Urinary bladder (tissue), 4 donors: ENCODE data around the gene HEY2. TPM values are rescaled to one million over a fixed set of nuclear protein-coding genes. Genes with fewer than 3 reads are reported as not detected.
"Not testable (repeated sequence)": the region's sequence is repeated elsewhere in the genome, so short reads cannot be mapped to it uniquely, and the experiment has no call there.

ENCODE experiments used
- DNase-seq: peaks from one replicate; pipeline ENCODE4 v3.0.0-alpha.2; 2015; ENCODE audit errors: extremely low spot score
- H3K27ac ChIP-seq: one replicate; pipeline ENCODE4 v1.5.1; 2013; ENCODE audit warnings: low read depth, mild to moderate bottlenecking, moderate library complexity
- H3K36me3 ChIP-seq: one replicate; pipeline ENCODE4 v1.6.1; 2013; ENCODE audit warnings: mild to moderate bottlenecking, moderate library complexity; ENCODE audit not compliant: insufficient read depth
- H3K4me1 ChIP-seq: one replicate; pipeline ENCODE4 v1.6.1; 2013; ENCODE audit warnings: mild to moderate bottlenecking, moderate library complexity; ENCODE audit not compliant: insufficient read depth
- H3K4me3 ChIP-seq: one replicate; pipeline ENCODE4 v1.5.1; 2013; ENCODE audit warnings: low read depth, low read length
- WGBS: extraction: QIAGEN DNeasy Blood & Tissue Kit; methylation state at CpG from one replicate; pipeline ENCODE4 v1.1.7; 2013; 5-methylcytosine and 5-hydroxymethylcytosine counted together
- polyA plus RNA-seq: library from polyadenylated mRNA; stranded (reverse); fragments of 200-250 nt; gene quantifications from one replicate; pipeline ENCODE4 v1.2.3, GENCODE V29; 2013
- total RNA-seq: library from RNA; depleted of rRNA; stranded (reverse); fragments of >200 nt; gene quantifications from one replicate; pipeline ENCODE4 v1.2.3, GENCODE V29; 2014
- donor health status: healthy with polysubstance abuse.
- donor health status: healthy.

Gene HEY2
- total and polyA plus RNA-seq, 2 donors, result 3.0 to 5.6 TPM

- DNase-seq, result no peak
- no peak overlapping the region for H3K27ac ChIP-seq
- WGBS, result 70% methylated on average over 4 of the region's 4 CpGs
These were observed 17.2 kb downstream of the HEY2 start for GRCh38 chr6:125766641-125767040.

DNA sequence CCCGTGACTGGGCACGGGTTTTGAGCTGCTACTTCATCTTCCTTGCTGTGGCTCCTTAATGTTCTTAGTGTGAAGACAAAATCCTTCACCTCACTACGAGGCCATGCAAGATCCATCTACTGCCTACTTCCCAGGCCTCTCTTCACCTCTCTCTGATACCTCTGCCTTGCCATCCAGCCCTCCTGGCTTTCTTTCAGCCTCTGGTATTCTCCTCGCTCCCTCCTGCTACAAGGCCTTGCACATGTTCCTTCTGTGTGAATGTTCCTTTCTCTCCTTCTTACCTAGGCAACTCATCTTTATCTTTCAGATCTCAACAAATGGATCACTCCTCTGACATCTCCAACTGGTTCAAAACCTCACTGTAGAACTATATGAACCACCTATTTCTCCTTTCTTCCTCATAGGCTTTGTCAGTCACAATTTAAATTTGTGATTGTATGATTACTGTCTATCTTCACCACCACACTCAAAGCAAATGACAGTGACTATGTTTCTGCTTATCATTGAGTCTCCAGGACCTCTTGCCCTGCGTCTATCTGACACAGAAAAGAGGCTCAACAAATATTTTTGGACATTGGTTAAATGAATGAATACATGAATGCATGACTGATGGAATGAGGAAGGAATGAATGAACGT is 19.8 kb downstream of the HEY2 start:
- 62% methylated on average over 6 of the region's 6 CpGs for WGBS
- Histone ChIP-seq H3K36me3 (no peaks in the 10 kb centered on the region), H3K27ac (no peak overlapping the region), H3K4me1 (no peaks in the 10 kb centered on the region), H3K4me3 (no peak overlapping the region)
- DNase-seq, result no peak

More at GRCh38 chr6:125766641-125767040, 17.2 kb downstream of the HEY2 start:
- no peaks in the 10 kb centered on the region for H3K4me1 ChIP-seq
- no peak overlapping the region for H3K4me3 ChIP-seq
- no peaks in the 10 kb centered on the region for H3K36me3 ChIP-seq

DNA sequence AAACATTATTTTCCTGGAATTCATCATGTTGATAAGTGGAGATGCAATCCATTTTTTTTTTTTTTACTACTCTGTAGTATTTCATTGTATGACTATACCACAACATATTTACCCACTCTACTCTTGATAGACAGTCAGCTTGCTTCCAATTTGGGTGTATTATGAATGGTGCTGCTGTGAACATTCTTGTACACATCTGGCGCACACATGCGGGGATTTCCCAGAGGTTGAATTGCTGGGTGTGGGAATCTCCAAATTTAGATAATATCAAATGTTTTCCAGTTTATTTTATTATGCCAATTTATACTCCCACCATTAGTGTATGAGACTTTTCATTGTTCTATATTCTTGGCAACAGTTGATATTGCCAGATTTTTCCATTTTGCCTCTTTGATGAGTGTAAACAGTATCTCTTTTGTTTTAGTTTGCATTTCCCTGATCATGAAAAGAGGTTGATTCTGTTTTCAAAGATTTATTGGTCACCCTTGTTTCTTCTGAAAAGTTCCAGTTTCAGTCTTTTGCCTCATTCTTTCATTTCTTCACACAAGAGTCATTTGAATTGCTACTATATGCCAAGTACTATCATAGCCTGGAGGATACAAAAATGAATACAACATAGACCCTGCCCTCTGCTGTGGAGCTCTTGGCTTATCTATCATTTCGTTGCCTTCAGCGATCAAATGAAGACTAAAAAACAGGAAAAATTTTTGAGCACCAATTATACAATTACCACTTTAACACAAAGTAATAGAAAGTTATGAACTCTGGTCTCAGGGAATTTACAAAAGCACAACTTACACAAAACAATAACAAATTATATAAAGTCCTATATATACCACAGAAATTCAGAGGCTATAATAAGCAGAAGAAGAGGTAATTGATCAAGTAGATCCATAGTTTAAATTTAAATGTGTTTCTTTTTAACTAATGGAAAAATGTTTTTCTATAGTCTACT is 24.2 kb downstream of the HEY2 start:
- H3K27ac ChIP-seq, result no peak overlapping the region
- no peak overlapping the region for H3K4me3 ChIP-seq
- 80% methylated on average over 4 of the region's 4 CpGs for WGBS
- DNase-seq, result no peak
- no peaks in the 10 kb centered on the region for H3K36me3 ChIP-seq
- H3K4me1 ChIP-seq, result no peaks in the 10 kb centered on the region

- not testable (repeated sequence) for H3K4me3 ChIP-seq, DNase-seq, H3K4me1 ChIP-seq, H3K36me3 ChIP-seq, H3K27ac ChIP-seq
- 59% methylated on average over 14 of the region's 14 CpGs for WGBS
These were observed 26.8 kb downstream of the HEY2 start for GRCh38 chr6:125776107-125776826.

DNA sequence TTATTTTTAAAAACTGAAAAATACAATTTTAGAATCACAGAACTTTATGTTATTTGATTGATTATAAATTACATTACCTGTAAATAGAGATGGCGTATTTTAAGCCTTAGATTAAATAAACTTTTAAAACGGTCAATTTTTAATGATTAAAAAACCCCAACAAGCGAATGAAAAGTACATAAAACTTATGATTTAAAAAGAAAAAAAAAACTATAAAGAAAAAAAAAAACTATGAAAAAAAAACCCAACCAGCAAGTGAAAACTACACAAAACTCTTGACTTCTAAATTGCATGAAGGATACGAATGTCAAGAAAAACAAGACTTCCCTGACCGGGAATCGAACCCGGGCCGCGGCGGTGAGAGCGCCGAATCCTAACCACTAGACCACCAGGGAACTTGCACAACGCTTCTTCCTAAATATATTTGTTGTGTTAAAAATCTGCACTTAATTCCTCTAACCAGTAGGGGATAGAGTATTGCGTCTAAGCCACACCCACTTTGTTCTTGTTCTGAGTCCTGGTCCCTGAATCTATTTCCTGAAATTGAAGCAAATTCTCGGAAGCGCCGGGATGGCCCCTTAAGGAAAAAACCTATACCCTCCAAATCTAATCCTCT is 30.6 kb downstream of the HEY2 start:
- Histone ChIP-seq H3K36me3 (no peaks in the 10 kb centered on the region), H3K4me1 (no peaks in the 10 kb centered on the region), H3K4me3 (peak overlapping the region; percentile 52), H3K27ac (peak overlapping the region; percentile 90)
- peak; percentile 95 for DNase-seq
- 13% methylated on average over 17 of the region's 17 CpGs for WGBS

- H3K4me1 ChIP-seq, result no peaks in the 10 kb centered on the region
- H3K27ac ChIP-seq, result peak overlapping the region; percentile 90
- H3K36me3 ChIP-seq, result no peaks in the 10 kb centered on the region
- H3K4me3 ChIP-seq, result peak overlapping the region; percentile 52
- peak; percentile 53 for DNase-seq
- under 1% methylated on average over 28 of the region's 28 CpGs for WGBS
These were observed 31.3 kb downstream of the HEY2 start for GRCh38 chr6:125780540-125781313.

DNA sequence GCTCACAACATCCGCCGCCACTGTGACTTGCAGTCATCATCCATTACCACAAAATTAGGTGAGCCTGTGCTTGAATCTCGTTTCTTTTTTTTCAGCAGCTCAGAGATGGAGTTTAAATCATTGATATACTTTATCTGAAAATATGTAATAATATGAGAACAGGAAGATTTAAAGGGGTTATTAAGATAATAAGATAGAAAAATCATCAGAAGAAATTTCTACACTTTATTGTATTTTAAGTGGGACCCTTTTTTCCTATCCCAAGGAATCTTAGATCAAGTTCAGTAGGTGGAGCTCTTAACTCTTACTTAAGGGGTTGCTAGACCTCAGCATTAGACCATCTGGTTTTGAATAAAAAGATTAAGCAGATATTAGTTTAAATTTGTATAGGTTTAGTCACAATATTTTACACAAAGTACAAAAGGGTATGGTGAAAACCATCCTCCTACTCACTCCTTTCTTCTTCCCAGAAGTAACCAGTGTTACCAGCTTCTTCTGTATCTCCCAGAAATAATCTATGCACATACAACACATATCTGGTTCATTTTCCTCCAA is 32.0 kb downstream of the HEY2 start:
- under 1% methylated on average over 3 of the region's 3 CpGs for WGBS
- DNase-seq, result no peak
- Histone ChIP-seq H3K4me1 (no peaks in the 10 kb centered on the region), H3K27ac (peak overlapping the region; percentile 90), H3K36me3 (no peaks in the 10 kb centered on the region), H3K4me3 (peak overlapping the region; percentile 52)

- 84% methylated on average over 2 of the region's 2 CpGs for WGBS
- Histone ChIP-seq H3K36me3 (no peaks in the 10 kb centered on the region), H3K4me1 (no peaks in the 10 kb centered on the region)
These were observed 34.9 kb downstream of the HEY2 start for GRCh38 chr6:125784365-125784764.

DNA sequence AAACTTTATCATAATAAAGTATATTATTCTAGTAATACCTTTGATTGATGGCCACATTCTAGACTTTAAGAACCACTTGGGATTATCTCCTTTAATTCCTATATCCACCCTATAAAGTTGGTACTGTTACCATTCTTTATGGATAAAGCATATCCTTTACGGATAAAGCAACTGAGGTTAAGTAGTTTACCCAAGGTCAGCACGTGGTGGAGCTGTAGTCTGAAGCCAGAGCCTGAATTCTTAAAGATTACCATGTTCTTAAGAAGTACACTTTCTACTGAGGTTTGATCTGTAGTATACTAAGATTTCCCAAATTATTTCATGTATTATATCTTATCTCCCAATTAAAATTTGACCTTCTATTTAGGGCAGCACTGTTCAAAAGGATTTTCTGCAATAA is 38.4 kb downstream of the HEY2 start:
- H3K4me1 ChIP-seq, result no peaks in the 10 kb centered on the region
- H3K27ac ChIP-seq, result no peak overlapping the region
- no peak for DNase-seq
- H3K36me3 ChIP-seq, result no peaks in the 10 kb centered on the region
- WGBS, result 26% methylated on average over 2 of the region's 2 CpGs
- no peak overlapping the region for H3K4me3 ChIP-seq

More at GRCh38 chr6:125784365-125784764, 34.9 kb downstream of the HEY2 start:
- no peak for DNase-seq
- Histone ChIP-seq H3K4me3 (no peak overlapping the region), H3K27ac (no peak overlapping the region)

GRCh38 chr6:125789167-125789566 is 39.7 kb downstream of the HEY2 start:
- no peak overlapping the region for H3K4me3 ChIP-seq
- H3K36me3 ChIP-seq, result no peaks in the 10 kb centered on the region
- H3K4me1 ChIP-seq, result no peaks in the 10 kb centered on the region
- no peak for DNase-seq
- H3K27ac ChIP-seq, result no peak overlapping the region
- WGBS, result 64% methylated on average over 1 of the region's 1 CpG

DNA sequence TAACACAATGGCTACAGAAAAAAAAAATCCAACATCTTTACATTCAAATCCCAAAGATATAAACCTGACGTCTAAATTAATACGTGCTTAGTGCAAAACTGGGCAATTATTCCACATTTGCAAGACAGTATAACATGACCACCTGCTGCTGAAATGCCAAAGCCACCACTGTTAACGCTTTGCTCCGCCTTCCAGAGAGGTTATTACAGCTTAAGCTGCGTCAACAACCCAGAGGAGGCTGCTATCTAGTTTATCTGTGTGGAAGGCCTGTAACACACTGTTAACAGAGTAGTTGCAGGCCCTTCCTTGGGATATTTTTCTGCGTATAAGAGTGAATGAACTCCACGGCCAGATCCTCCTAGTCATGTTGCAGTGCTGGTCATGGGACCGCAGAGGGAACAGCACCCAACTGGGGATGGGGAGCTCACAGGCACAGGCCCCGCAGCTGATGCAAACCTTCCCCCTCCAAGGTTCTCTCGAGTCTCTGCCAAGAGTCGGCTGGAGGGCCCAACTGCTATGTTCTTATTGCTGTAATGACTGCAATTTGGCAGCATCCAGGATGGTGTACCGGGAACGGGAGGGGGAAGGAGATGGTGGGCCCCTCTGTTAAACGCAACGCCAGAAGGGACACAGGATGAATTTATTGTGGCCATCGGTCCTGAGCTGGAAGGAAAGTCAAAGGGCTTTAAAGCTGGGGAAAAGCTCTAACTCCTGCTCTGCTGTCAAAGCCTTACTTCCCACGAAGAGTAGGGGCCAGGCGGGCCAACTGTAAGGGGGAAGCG is 40.3 kb downstream of the HEY2 start:
- Histone ChIP-seq H3K4me3 (peak overlapping the region; percentile 87), H3K4me1 (no peaks in the 10 kb centered on the region), H3K36me3 (no peaks in the 10 kb centered on the region), H3K27ac (peak overlapping the region; percentile 98)
- 11% methylated on average over 19 of the region's 19 CpGs for WGBS
- DNase-seq, result no peak
